T-helper 1 cell treated with Interleukin-12 subunit alpha and Interleukin-12 subunit beta and Interleukin-4 antibody, amounts not matched to agents 30 μg/mL and 1 μg/mL, for 36 hours (primary cell): ENCODE measurements around the gene IFT122.

Source experiments
- H3K27ac Mint-ChIP-seq: one replicate; pipeline ENCODE4 v1.8.0; 2021; ENCODE audit warnings: mild to moderate bottlenecking, mixed read lengths
- H3K27me3 Mint-ChIP-seq: one replicate; pipeline ENCODE4 v1.8.0; 2021; ENCODE audit warnings: low read depth, mixed read lengths
- H3K36me3 Mint-ChIP-seq: one replicate; pipeline ENCODE4 v1.8.0; 2021; ENCODE audit warnings: low read depth, mixed read lengths
- H3K4me1 Mint-ChIP-seq: one replicate; pipeline ENCODE4 v1.8.0; 2021; ENCODE audit warnings: low read depth, mixed read lengths
- H3K4me3 Mint-ChIP-seq: one replicate; pipeline ENCODE4 v1.8.0; 2021; ENCODE audit warnings: mild to moderate bottlenecking, moderate library complexity, mixed read lengths
- H3K9me3 Mint-ChIP-seq: one replicate; pipeline ENCODE4 v1.8.0; 2021; ENCODE audit warnings: mixed read lengths

The IFT122 gene

GRCh38 chr3:129440618-129441190 is 680 bp downstream of the IFT122 start:
- Mint-ChIP-seq H3K27me3 (no peaks in the 10 kb centered on the region), H3K27ac (peak overlapping the region; percentile 98), H3K4me3 (peak overlapping the region; percentile 95), H3K4me1 (peaks cover 55% of the 10 kb centered on the region), H3K9me3 (no peaks in the 10 kb centered on the region), H3K36me3 (peaks cover 33% of the 10 kb centered on the region)

- peak overlapping the region; percentile 98 for H3K27ac Mint-ChIP-seq
- peaks cover 30% of the 10 kb centered on the region for H3K36me3 Mint-ChIP-seq
- H3K4me1 Mint-ChIP-seq, result peaks cover 53% of the 10 kb centered on the region
- H3K27me3 Mint-ChIP-seq, result no peaks in the 10 kb centered on the region
- H3K4me3 Mint-ChIP-seq, result peak overlapping the region; percentile 95
- H3K9me3 Mint-ChIP-seq, result no peaks in the 10 kb centered on the region
Observed at GRCh38 chr3:129441215-129441614, 1.2 kb downstream of the IFT122 start.

GRCh38 chr3:129441782-129442181 is 1.8 kb downstream of the IFT122 start:
- peak overlapping the region; percentile 98 for H3K27ac Mint-ChIP-seq
- H3K4me3 Mint-ChIP-seq, result peak overlapping the region; percentile 95
- no peaks in the 10 kb centered on the region for H3K9me3 Mint-ChIP-seq
- peaks cover 24% of the 10 kb centered on the region for H3K36me3 Mint-ChIP-seq
- H3K27me3 Mint-ChIP-seq, result no peaks in the 10 kb centered on the region
- H3K4me1 Mint-ChIP-seq, result peaks cover 48% of the 10 kb centered on the region

- Mint-ChIP-seq H3K36me3 (peaks cover 20% of the 10 kb centered on the region), H3K27me3 (no peaks in the 10 kb centered on the region), H3K9me3 (no peaks in the 10 kb centered on the region), H3K4me1 (peaks cover 45% of the 10 kb centered on the region), H3K27ac (peak overlapping the region; percentile 27), H3K4me3 (no peak overlapping the region)
Observed at GRCh38 chr3:129442486-129442885, 2.5 kb downstream of the IFT122 start.

- Mint-ChIP-seq H3K9me3 (no peaks in the 10 kb centered on the region), H3K4me1 (peaks cover 40% of the 10 kb centered on the region), H3K27ac (no peak overlapping the region), H3K27me3 (no peaks in the 10 kb centered on the region), H3K36me3 (peaks cover 15% of the 10 kb centered on the region), H3K4me3 (no peak overlapping the region)
Observed at GRCh38 chr3:129442947-129443346, 2.9 kb downstream of the IFT122 start.

GRCh38 chr3:129445471-129445870 is 5.4 kb downstream of the IFT122 start:
- Mint-ChIP-seq H3K36me3 (peaks cover 10% of the 10 kb centered on the region), H3K27me3 (no peaks in the 10 kb centered on the region), H3K27ac (no peak overlapping the region), H3K4me1 (peaks cover 31% of the 10 kb centered on the region), H3K4me3 (no peak overlapping the region), H3K9me3 (no peaks in the 10 kb centered on the region)

- no peak overlapping the region for H3K4me3 Mint-ChIP-seq
- H3K4me1 Mint-ChIP-seq, result peaks cover 21% of the 10 kb centered on the region
- no peaks in the 10 kb centered on the region for H3K9me3 Mint-ChIP-seq
- H3K27me3 Mint-ChIP-seq, result no peaks in the 10 kb centered on the region
- H3K27ac Mint-ChIP-seq, result no peak overlapping the region
- H3K36me3 Mint-ChIP-seq, result peaks cover 11% of the 10 kb centered on the region
Observed at GRCh38 chr3:129446926-129447325, 6.9 kb downstream of the IFT122 start.

GRCh38 chr3:129448186-129448895 is 8.3 kb downstream of the IFT122 start:
- Mint-ChIP-seq H3K4me3 (no peak overlapping the region), H3K27me3 (no peaks in the 10 kb centered on the region), H3K27ac (no peak overlapping the region), H3K4me1 (peaks cover 10% of the 10 kb centered on the region), H3K36me3 (peaks cover 21% of the 10 kb centered on the region), H3K9me3 (no peaks in the 10 kb centered on the region)

GRCh38 chr3:129449279-129450115 is 9.5 kb downstream of the IFT122 start:
- Mint-ChIP-seq H3K27ac (no peak overlapping the region), H3K36me3 (peaks cover 19% of the 10 kb centered on the region), H3K27me3 (no peaks in the 10 kb centered on the region), H3K9me3 (no peaks in the 10 kb centered on the region), H3K4me3 (no peak overlapping the region), H3K4me1 (peaks cover 6% of the 10 kb centered on the region)

- Mint-ChIP-seq H3K36me3 (peaks cover 22% of the 10 kb centered on the region), H3K27ac (no peak overlapping the region), H3K4me3 (no peak overlapping the region), H3K9me3 (no peaks in the 10 kb centered on the region), H3K27me3 (no peaks in the 10 kb centered on the region), H3K4me1 (peaks cover 6% of the 10 kb centered on the region)
Observed at GRCh38 chr3:129453732-129454131, 13.7 kb downstream of the IFT122 start.

GRCh38 chr3:129460155-129460554 is 20.1 kb downstream of the IFT122 start:
- H3K4me3 Mint-ChIP-seq, result no peak overlapping the region
- no peak overlapping the region for H3K27ac Mint-ChIP-seq
- no peaks in the 10 kb centered on the region for H3K9me3 Mint-ChIP-seq
- peaks cover 6% of the 10 kb centered on the region for H3K36me3 Mint-ChIP-seq
- H3K4me1 Mint-ChIP-seq, result peaks cover 8% of the 10 kb centered on the region
- H3K27me3 Mint-ChIP-seq, result no peaks in the 10 kb centered on the region

- peaks cover 8% of the 10 kb centered on the region for H3K4me1 Mint-ChIP-seq
- no peaks in the 10 kb centered on the region for H3K27me3 Mint-ChIP-seq
- no peaks in the 10 kb centered on the region for H3K9me3 Mint-ChIP-seq
- no peak overlapping the region for H3K27ac Mint-ChIP-seq
- peaks cover 6% of the 10 kb centered on the region for H3K36me3 Mint-ChIP-seq
- H3K4me3 Mint-ChIP-seq, result no peak overlapping the region
Observed at GRCh38 chr3:129460572-129460971, 20.5 kb downstream of the IFT122 start.

GRCh38 chr3:129461022-129461421 is 21.0 kb downstream of the IFT122 start:
- H3K9me3 Mint-ChIP-seq, result no peaks in the 10 kb centered on the region
- H3K4me3 Mint-ChIP-seq, result no peak overlapping the region
- no peaks in the 10 kb centered on the region for H3K27me3 Mint-ChIP-seq
- no peak overlapping the region for H3K27ac Mint-ChIP-seq
- H3K36me3 Mint-ChIP-seq, result peaks cover 4% of the 10 kb centered on the region
- H3K4me1 Mint-ChIP-seq, result peaks cover 8% of the 10 kb centered on the region

GRCh38 chr3:129461461-129462146 is 21.6 kb downstream of the IFT122 start:
- Mint-ChIP-seq H3K27me3 (no peaks in the 10 kb centered on the region), H3K27ac (no peak overlapping the region), H3K4me3 (no peak overlapping the region), H3K36me3 (peaks cover 4% of the 10 kb centered on the region), H3K4me1 (peaks cover 8% of the 10 kb centered on the region), H3K9me3 (no peaks in the 10 kb centered on the region)
